HUES6 (cell line): Measurements from ENCODE around the gene ARSB.
"Not testable (repeated sequence)": the region's sequence is repeated elsewhere in the genome, so short reads cannot be mapped to it uniquely, and the experiment has no call there.

Experiments
- H3K27ac ChIP-seq: 2 replicates; pipeline ENCODE4 v1.7.0; 2013; ENCODE audit warnings: low read depth, mild to moderate bottlenecking, low read length, inconsistent platforms
- H3K27me3 ChIP-seq: 2 replicates; pipeline ENCODE4 v1.6.1; 2013; ENCODE audit warnings: low read length; ENCODE audit not compliant: control insufficient read depth, insufficient read depth
- H3K36me3 ChIP-seq: 2 replicates; pipeline ENCODE4 v1.6.1; 2013; ENCODE audit warnings: low read length; ENCODE audit not compliant: control insufficient read depth, insufficient read depth
- H3K4me1 ChIP-seq: 2 replicates; pipeline ENCODE4 v1.6.1; 2013; ENCODE audit warnings: low read length; ENCODE audit not compliant: control insufficient read depth, insufficient read depth
- H3K4me3 ChIP-seq: 2 replicates; pipeline ENCODE4 v1.5.1; 2013; ENCODE audit warnings: low read depth, low read length
- H3K9ac ChIP-seq: one replicate; pipeline ENCODE4 v1.6.1; 2013; ENCODE audit warnings: mild to moderate bottlenecking, low read length
- H3K9me3 ChIP-seq: 2 replicates; pipeline ENCODE4 v1.6.1; 2013; ENCODE audit warnings: low read depth, low read length; ENCODE audit not compliant: control insufficient read depth, insufficient read depth

Gene ARSB

DNA sequence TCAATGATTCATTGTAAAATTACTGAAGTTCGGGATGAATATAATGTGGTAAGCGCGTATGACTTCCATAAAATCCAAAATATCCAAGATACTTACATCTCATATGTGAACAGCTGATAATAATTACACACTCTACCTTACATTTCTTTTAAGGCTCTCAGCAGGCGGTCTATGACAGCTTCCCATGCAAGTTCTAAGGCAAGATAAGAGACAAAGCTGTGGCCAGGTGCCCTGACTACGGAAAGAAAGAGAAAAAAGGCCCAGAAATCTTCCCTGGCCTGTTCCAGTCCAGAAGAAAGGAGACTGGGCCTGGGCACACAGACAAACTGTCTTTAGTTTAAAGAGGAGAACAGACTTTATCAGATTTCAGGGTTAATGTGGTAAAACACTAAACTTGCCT lies 69.1 kb downstream of the ARSB start:
- no peaks in the 10 kb centered on the region for H3K9me3 ChIP-seq
- peaks cover 5% of the 10 kb centered on the region; the same call in 1 of the 2 replicates for H3K4me1 ChIP-seq
- H3K36me3 ChIP-seq, result no peaks in the 10 kb centered on the region
- no peak overlapping the region for H3K27ac ChIP-seq
- no peaks in the 10 kb centered on the region for H3K27me3 ChIP-seq
- no peak overlapping the region for H3K9ac ChIP-seq
- H3K4me3 ChIP-seq, result no peak overlapping the region

DNA sequence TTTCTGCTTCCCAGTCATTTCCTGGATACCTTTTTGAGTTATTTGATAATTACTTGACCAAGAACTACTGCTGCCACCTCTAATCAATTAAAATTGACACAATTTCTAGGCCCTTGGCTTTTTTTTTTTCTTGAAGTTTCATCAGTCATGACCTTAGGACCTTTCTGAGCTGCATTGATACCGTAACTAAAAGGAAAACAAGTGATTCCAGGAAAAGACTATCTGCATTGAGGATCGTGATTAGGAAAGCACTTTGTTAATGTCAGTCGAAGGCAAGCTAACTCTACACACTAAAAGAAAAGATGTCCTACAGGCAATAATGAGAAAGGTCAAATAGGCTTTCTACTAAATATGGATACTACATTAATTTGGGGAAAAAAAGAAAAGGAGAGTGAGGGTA lies 69.9 kb downstream of the ARSB start:
- Histone ChIP-seq H3K9ac (no peak overlapping the region), H3K36me3 (no peaks in the 10 kb centered on the region), H3K27ac (no peak overlapping the region), H3K4me1 (peaks cover 5% of the 10 kb centered on the region; the same call in 1 of the 2 replicates), H3K9me3 (no peaks in the 10 kb centered on the region), H3K4me3 (no peak overlapping the region), H3K27me3 (no peaks in the 10 kb centered on the region)

DNA sequence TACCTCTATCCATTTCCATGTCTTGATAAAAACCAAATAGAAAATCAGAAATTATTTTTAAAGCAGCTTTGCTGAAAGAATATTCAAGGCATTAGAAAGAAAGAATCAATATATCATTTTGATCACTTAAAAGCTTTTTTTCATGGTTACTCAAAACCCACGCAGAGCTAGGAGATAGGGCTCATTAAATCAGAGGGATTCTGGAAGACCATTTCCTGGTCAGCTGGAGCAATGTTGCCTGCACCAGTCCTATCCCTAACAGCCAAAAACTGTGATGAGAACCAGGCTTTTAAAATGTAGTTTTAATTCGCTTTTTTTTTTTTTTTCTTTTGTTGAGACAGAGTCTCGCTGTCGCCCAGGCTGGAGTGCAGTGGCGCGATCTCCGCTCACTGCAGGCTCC lies 72.3 kb downstream of the ARSB start:
- Histone ChIP-seq H3K27me3 (no peaks in the 10 kb centered on the region), H3K9ac (no peak overlapping the region), H3K4me3 (no peak overlapping the region), H3K4me1 (peaks cover 17% of the 10 kb centered on the region), H3K36me3 (no peaks in the 10 kb centered on the region), H3K27ac (no peak overlapping the region), H3K9me3 (no peaks in the 10 kb centered on the region)

DNA sequence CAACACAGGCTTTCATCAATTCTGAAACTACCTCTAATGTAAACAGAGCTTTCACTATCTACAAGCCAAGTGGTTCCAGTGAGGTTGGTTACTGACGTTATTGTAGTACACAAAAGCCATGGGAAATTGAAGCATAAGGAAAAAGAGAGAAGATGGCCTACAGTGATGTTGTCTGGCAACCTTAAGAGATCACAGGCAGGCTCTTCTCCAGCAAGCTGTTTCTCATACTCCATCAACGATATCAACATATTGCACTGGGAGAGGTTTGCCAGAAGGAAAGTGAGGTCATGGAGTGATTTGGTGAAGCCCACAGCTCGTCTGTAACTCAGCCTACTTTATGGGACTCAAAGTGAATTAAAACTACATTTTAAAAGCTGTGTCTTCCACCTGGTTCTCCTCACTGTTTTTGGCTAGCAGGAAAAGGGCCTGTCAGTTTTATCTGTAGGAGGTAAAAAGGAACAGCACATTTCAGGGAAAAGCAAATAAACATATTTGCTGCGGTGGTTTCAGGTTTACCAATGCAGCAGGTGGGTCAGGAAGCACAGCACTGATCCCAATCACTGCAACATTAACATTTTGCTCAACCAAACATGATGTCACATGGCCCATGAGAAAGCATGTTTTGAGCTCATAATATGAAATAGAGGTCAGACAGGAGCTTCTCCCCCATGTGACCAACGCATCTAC lies 72.9 kb downstream of the ARSB start:
- Histone ChIP-seq H3K27ac (no peak overlapping the region), H3K9ac (no peak overlapping the region), H3K36me3 (no peaks in the 10 kb centered on the region), H3K4me3 (no peak overlapping the region), H3K9me3 (no peaks in the 10 kb centered on the region), H3K4me1 (peaks cover 23% of the 10 kb centered on the region), H3K27me3 (no peaks in the 10 kb centered on the region)

DNA sequence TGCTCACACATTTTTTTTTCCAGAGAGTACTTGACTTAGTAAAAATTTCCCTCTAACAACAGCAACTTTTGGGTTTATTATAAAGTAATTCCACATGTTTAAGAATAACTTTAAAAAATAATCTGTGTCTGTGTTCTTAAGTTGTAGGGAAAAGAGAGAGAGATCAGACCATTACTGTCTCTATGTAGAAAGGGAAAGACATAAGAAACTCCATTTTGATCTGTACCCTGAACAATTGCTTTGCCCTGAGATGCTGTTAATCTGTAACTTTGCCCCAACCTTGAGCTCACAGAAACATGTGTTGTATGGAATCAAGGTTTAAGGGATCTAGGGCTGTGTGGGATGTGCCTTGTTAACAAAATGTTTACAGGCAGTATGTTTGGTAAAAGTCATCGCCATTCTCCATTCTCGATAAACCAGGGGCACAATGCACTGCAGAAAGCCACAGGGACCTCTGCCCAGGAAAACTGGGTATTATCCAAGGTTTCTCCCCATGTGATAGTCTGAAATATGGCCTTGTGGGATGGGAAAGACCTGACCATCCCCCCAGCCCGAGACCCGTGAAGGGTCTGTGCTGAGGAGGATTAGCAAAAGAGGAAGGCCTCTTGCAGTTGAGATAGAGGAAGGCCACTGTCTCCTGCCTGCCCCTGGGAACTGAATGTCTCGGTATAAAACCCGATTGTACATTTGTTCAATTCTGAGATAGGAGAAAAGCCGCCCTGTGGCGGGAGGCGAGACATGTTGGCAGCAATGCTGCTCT lies 75.7 kb downstream of the ARSB start:
- not testable (repeated sequence) for H3K9ac ChIP-seq, H3K27ac ChIP-seq, H3K36me3 ChIP-seq, H3K4me3 ChIP-seq, H3K9me3 ChIP-seq, H3K27me3 ChIP-seq
- peaks cover 23% of the 10 kb centered on the region for H3K4me1 ChIP-seq

DNA sequence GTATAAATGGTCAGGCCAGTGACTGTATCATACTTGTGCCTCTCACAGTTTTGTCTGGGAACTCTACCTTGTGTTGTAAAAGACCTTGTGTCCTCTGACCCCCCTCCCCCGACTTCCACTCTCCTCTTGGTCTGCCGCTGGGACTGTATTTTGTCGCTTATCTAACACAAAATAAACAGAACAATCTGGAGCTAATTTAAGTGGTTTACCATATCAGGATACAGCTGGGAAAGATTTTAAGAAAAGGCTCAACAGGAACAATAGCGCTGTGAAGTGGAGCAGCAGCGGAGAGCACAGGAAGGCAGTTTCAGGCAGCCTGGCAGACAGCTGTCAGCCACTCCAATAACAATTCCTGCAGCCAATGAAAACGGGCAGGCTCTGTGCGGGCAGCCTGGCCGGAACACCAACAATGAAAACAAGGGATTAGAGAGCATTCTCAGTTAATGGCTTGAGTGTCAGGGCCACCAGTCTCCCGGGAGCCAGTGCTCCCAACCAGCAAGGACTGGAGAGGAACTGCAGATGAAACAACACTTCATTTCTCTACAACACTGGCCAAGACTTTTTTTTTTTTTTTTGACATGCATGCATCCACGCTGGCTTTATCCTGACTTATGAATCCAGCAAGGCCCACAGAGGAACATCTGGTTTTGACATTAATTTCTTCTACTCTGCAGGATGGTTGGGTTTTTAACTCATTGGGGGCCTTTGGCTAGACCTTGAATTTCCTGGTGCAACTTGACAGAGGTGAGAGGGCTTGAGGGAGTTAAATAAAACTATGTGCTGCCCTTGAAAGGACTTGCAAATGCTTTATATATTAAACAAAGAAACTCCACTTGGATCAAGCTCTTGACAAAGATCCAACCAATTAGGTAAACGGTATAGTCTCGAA lies 76.7 kb downstream of the ARSB start:
- H3K4me1 ChIP-seq, result peaks cover 23% of the 10 kb centered on the region
- H3K36me3 ChIP-seq, result no peaks in the 10 kb centered on the region
- H3K9ac ChIP-seq, result no peak overlapping the region
- H3K4me3 ChIP-seq, result peak overlapping the region; percentile 26; the same call in 1 of the 2 replicates
- H3K27ac ChIP-seq, result no peak overlapping the region
- no peaks in the 10 kb centered on the region for H3K27me3 ChIP-seq
- H3K9me3 ChIP-seq, result no peaks in the 10 kb centered on the region

DNA sequence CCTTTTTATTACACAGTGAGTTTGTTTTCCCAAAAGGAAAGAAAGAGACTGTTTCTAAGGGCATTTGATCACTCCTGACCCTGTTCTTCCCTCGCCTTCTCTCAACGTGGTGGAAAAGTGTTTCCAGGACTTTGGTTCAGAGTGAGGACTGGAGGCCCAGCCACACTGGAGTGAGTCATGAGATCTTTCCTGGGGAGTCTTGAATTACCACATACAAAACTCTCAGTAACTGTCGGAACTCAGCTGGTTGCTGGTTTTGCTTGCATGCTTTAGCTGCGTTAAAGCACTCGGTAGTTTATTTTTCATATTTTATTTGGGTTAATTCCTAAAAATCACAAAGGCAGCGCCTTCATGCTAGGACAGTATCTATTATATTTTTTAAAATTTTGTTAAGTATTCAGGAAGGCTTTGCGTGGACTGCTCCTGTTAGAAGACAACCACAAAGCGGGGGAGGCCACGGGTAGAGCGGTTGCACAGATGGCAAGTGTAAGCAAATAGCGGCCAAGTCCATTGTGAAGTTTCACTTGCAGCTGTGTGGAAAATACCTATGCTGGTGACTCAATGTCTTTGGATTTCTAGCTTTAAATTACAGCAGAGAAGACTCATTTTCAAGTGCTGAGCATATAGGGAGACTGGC lies 77.7 kb downstream of the ARSB start:
- Histone ChIP-seq H3K27me3 (no peaks in the 10 kb centered on the region), H3K4me3 (no peak overlapping the region), H3K4me1 (peaks cover 23% of the 10 kb centered on the region), H3K9ac (no peak overlapping the region), H3K36me3 (no peaks in the 10 kb centered on the region), H3K9me3 (no peaks in the 10 kb centered on the region), H3K27ac (no peak overlapping the region)

DNA sequence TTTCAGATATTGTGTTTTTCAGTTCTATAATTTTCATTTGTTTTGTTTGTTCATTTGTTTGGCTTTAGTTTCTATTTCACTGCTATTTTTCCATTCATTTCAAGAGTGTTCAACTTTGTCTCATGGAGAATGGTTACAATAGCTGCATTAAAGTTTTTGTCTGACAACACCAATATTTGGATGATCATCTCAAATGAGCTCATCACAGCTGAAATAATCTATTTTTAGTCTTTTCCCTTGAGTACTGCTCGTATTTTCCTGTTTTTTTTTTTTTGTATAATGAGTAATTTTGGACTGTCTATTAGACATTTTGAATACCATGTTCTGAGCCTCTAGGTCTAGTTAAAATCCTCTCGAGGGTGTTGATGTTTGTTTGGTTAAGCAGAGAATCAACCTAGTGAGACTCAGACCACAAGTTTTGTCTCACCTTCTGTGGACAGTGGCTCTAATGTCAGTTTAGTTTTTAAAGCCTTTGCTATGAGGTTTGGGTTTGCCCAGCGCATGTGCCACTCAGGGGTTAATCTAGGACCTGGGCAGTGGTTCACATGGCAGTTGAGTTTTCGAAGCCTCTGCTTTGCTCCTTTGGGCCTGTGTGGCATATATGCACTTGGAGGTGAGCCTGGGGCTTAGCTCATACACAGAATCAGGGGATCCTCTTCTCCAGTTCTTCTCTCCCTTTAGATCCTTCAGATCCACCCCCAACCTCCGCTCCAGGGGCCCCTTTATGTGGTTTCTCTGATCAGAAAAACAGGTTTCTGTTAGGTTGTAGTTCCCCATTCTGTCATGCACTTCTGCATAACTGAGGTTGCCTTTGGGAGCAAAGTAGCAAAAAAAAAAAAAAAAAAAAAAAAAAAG lies 79.8 kb downstream of the ARSB start:
- H3K27me3 ChIP-seq, result no peaks in the 10 kb centered on the region
- no peak overlapping the region for H3K4me3 ChIP-seq
- H3K27ac ChIP-seq, result no peak overlapping the region
- H3K36me3 ChIP-seq, result no peaks in the 10 kb centered on the region
- H3K9me3 ChIP-seq, result no peaks in the 10 kb centered on the region
- peaks cover 25% of the 10 kb centered on the region for H3K4me1 ChIP-seq
- H3K9ac ChIP-seq, result no peak overlapping the region

DNA sequence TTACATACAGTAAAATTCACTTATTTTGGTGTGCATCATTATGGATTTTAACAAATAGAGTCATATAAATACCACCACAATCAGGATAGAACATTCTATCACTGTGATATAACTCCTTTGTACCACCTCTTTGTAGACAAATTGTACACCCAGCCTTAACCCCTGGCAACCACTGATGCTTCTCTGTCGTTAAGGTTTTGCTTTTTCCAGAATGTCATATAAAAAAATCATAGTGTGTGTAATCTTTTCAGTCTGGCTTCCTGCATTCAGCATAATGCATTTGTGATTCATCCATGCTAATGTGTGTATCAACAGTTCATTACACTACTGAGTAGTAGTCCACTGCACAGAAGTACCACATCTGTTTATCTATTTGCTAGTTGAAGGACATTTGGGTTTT lies 81.2 kb downstream of the ARSB start:
- Histone ChIP-seq H3K9ac (no peak overlapping the region), H3K36me3 (no peaks in the 10 kb centered on the region), H3K4me3 (no peak overlapping the region), H3K9me3 (no peaks in the 10 kb centered on the region), H3K27me3 (no peaks in the 10 kb centered on the region), H3K4me1 (peaks cover 27% of the 10 kb centered on the region), H3K27ac (no peak overlapping the region)

DNA sequence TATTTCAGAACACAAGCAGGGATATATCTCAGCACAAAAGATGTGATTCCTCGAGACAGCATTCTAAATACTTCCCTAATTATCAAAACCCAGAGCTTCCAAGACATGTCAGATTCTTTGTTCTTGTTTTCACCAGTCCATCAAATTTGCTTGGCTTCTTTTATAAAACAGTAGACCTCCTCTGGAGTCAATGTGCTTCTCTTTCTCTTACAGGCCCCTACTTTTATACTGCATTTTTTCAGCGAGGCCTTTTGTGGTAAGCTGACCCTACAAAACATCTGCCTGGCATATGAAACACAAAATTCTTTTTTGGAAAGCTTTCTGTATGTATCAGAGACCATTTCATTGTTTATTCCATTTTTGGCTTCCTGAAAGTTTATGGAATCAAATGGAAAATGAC lies 81.8 kb downstream of the ARSB start:
- Histone ChIP-seq H3K4me1 (peaks cover 22% of the 10 kb centered on the region), H3K36me3 (no peaks in the 10 kb centered on the region), H3K9me3 (no peaks in the 10 kb centered on the region), H3K4me3 (no peak overlapping the region), H3K9ac (no peak overlapping the region), H3K27ac (no peak overlapping the region), H3K27me3 (no peaks in the 10 kb centered on the region)
